ENCODE data around the gene HSPA6.
"Not testable (repeated sequence)": the region's sequence is repeated elsewhere in the genome, so short reads cannot be mapped to it uniquely, and the experiment has no call there.

GRCh38 chr1:161477711-161478110 lies 46.6 kb upstream of the HSPA6 start:
- not testable (repeated sequence) for TF ChIP-seq CTCF (IDR thresholded peaks at IDR 0.05); USF2 (IDR thresholded peaks at IDR 0.05); POLR2A (IDR thresholded peaks at IDR 0.05; ENCODE audit: low read length); CBX2 (IDR thresholded peaks at IDR 0.05; ENCODE audit: borderline replicate concordance, low read depth); JUN (IDR thresholded peaks at IDR 0.05); KDM1A (IDR thresholded peaks at IDR 0.05; ENCODE audit: low read depth); RFX5 (IDR thresholded peaks at IDR 0.05)

All from A549 (cell line).